ENCODE data around the gene CSF2RB. TPM values are rescaled to one million over a fixed set of nuclear protein-coding genes. Genes with fewer than 3 reads are reported as not detected.

Gene CSF2RB
- polyA plus RNA-seq, 1 donor (not counting 4 experiments of a cell fraction or from before 2014, with no cell fraction given): 0.08 TPM

DNA sequence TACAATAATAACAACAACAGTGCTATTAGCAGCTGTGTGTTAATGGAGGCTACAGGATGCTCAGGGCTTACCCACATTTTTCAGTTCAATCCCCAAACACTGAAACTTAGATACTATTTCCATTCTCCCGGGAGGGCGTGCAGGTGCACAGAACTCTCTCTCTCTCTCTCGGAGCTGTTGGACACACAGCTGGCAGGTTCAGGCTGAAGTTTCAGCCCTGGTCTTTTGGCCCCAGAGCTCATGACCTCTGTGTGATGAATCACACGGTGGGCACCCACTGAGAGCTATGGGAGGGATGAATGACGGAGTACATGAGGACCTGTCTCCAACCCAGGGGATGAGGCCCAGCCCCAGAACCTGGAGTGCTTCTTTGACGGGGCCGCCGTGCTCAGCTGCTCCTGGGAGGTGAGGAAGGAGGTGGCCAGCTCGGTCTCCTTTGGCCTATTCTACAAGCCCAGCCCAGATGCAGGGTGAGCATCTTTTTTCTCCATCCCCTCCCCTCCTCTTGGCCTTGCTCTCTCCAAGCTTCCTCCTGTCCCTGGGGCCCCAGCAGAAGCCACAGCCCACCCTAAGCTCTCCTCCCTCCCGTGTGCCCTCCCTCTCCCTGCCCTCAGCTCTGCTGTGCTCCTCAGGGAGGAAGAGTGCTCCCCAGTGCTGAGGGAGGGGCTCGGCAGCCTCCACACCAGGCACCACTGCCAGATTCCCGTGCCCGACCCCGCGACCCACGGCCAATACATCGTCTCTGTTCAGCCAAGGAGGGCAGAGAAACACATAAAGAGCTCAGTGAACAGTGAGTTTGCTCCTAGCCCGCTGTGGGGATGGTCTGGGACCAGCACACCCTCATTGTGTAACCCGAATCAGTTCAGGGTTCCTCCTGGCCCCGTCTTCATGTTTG lies 16.9 kb downstream of the CSF2RB start:
- Histone ChIP-seq H3K36me3 (ENCODE audit: control insufficient read depth in 2 of 2, extremely low read depth in 1 of 2, insufficient read depth in 2 of 2, low read length in 2 of 2) (no peaks in the 10 kb centered on the region), H3K4me1 (ENCODE audit: control insufficient read depth, extremely low read depth, insufficient read depth, low read length) (no peaks in the 10 kb centered on the region), H3K27me3 (ENCODE audit: control insufficient read depth, extremely low read depth, insufficient read depth, low read length) (no peaks in the 10 kb centered on the region), H3K9ac (ENCODE audit: control insufficient read depth, extremely low read depth, insufficient read depth, low read length) (no peak overlapping the region), H3K4me2 (ENCODE audit: control insufficient read depth, extremely low read depth, insufficient read depth, low read depth, low read length) (no peak overlapping the region), H3K4me3 (ENCODE audit: control insufficient read depth in 2 of 3, extremely low read depth in 1 of 3, insufficient read depth in 2 of 3, low read depth in 1 of 3, low read length in 3 of 3) (no peak overlapping the region), H4K20me1 (ENCODE audit: control insufficient read depth, extremely low read depth, insufficient read depth, low read length) (no peaks in the 10 kb centered on the region), H3K9me3 (ENCODE audit: control insufficient read depth, low read depth, low read length) (no peaks in the 10 kb centered on the region), H3K27ac (ENCODE audit: control insufficient read depth, insufficient read depth, low read length) (no peak overlapping the region), H3K9me1 (ENCODE audit: control insufficient read depth, extremely low read depth, insufficient read depth, low read length) (no peaks in the 10 kb centered on the region), H3K79me2 (ENCODE audit: control insufficient read depth, insufficient read depth, low read length) (no peaks in the 10 kb centered on the region), H2AFZ (ENCODE audit: control insufficient read depth, low read length) (no peak overlapping the region)
- TF ChIP-seq, protein P1, sequence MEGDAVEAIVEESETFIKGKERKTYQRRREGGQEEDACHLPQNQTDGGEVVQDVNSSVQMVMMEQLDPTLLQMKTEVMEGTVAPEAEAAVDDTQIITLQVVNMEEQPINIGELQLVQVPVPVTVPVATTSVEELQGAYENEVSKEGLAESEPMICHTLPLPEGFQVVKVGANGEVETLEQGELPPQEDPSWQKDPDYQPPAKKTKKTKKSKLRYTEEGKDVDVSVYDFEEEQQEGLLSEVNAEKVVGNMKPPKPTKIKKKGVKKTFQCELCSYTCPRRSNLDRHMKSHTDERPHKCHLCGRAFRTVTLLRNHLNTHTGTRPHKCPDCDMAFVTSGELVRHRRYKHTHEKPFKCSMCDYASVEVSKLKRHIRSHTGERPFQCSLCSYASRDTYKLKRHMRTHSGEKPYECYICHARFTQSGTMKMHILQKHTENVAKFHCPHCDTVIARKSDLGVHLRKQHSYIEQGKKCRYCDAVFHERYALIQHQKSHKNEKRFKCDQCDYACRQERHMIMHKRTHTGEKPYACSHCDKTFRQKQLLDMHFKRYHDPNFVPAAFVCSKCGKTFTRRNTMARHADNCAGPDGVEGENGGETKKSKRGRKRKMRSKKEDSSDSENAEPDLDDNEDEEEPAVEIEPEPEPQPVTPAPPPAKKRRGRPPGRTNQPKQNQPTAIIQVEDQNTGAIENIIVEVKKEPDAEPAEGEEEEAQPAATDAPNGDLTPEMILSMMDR (optimal IDR thresholded peaks at IDR 0.05 in 1 of 3, IDR thresholded peaks at IDR 0.05 in 1 of 3, conservative IDR thresholded peaks at IDR 0.05 in 1 of 3; ENCODE audit: extremely low read depth in 1 of 3, insufficient read depth in 2 of 3, low read length in 3 of 3): no peak
- no peak for TF ChIP-seq EZH2 (IDR thresholded peaks at IDR 0.05; ENCODE audit: low read length)
- DNase-seq (ENCODE audit: low read depth, low spot score): no peak
- dilution Hi-C loops (cut with MboI; ENCODE audit: extremely low pct_ligation_motif_present, low sequenced_read_pairs): no loop called here
- no peak for FAIRE-seq

DNA sequence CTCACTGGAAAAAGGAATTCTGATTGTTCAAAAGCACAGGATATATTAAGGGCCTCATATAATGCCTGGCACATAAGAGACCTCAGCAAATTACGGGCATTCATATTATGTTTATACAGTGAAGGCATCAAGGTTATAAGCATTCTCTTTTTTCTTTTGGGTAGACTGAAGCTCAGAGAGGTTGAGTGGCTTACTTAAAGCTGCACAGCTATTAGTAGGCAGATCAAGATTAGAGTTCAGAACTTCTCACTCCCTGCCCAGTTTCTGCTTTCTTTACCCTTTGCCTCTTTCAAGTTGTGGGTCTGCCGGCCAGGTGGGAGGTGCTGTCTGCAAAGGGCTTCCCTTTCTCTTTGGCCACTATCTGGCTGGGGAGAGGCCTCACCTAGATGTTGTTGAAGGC lies 18.0 kb downstream of the CSF2RB start:
- FAIRE-seq (no peak), DNase-seq (ENCODE audit: low read depth, low spot score) (no peak)
- Histone ChIP-seq H2AFZ (ENCODE audit: control insufficient read depth, low read length) (no peak overlapping the region), H3K4me2 (ENCODE audit: control insufficient read depth, extremely low read depth, insufficient read depth, low read depth, low read length) (no peak overlapping the region), H3K27me3 (ENCODE audit: control insufficient read depth, extremely low read depth, insufficient read depth, low read length) (no peaks in the 10 kb centered on the region), H4K20me1 (ENCODE audit: control insufficient read depth, extremely low read depth, insufficient read depth, low read length) (no peaks in the 10 kb centered on the region), H3K9ac (ENCODE audit: control insufficient read depth, extremely low read depth, insufficient read depth, low read length) (no peak overlapping the region), H3K9me3 (ENCODE audit: control insufficient read depth, low read depth, low read length) (no peaks in the 10 kb centered on the region), H3K36me3 (ENCODE audit: control insufficient read depth in 2 of 2, extremely low read depth in 1 of 2, insufficient read depth in 2 of 2, low read length in 2 of 2) (no peaks in the 10 kb centered on the region), H3K79me2 (ENCODE audit: control insufficient read depth, insufficient read depth, low read length) (no peaks in the 10 kb centered on the region), H3K27ac (ENCODE audit: control insufficient read depth, insufficient read depth, low read length) (no peak overlapping the region), H3K9me1 (ENCODE audit: control insufficient read depth, extremely low read depth, insufficient read depth, low read length) (no peaks in the 10 kb centered on the region), H3K4me3 (ENCODE audit: control insufficient read depth in 2 of 3, extremely low read depth in 1 of 3, insufficient read depth in 2 of 3, low read depth in 1 of 3, low read length in 3 of 3) (no peak overlapping the region), H3K4me1 (ENCODE audit: control insufficient read depth, extremely low read depth, insufficient read depth, low read length) (no peaks in the 10 kb centered on the region)
- dilution Hi-C loops (cut with MboI; ENCODE audit: extremely low pct_ligation_motif_present, low sequenced_read_pairs): no loop called here
- TF ChIP-seq, protein P1 (optimal IDR thresholded peaks at IDR 0.05 in 1 of 3, IDR thresholded peaks at IDR 0.05 in 1 of 3, conservative IDR thresholded peaks at IDR 0.05 in 1 of 3; ENCODE audit: extremely low read depth in 1 of 3, insufficient read depth in 2 of 3, low read length in 3 of 3): no peak
- TF ChIP-seq EZH2 (IDR thresholded peaks at IDR 0.05; ENCODE audit: low read length): no peak
